GM13977 (cell line): ENCODE measurements around the gene BRCA2.

ENCODE experiments used
- DNase-seq: peaks from one replicate; pipeline ENCODE4 v3.0.0; 2012; ENCODE audit warnings: low spot score
- in situ Hi-C: fragments of 300-500 bp; cut with MboI; formaldehyde crosslinking; loops from one replicate; pipeline ENCODE4 v1.12.0; 2022; ENCODE audit warnings: low sequenced_read_pairs, low pct_unique_long_range_greater_than_20kb, mixed read lengths, inconsistent platforms; ENCODE audit not compliant: unreplicated experiment
- TF ChIP-seq, protein P1 (sequence below): IDR thresholded peaks from 2 replicates; pipeline ENCODE4 v1.5.1; 2012; ENCODE audit warnings: mild to moderate bottlenecking, control low read depth; ENCODE audit not compliant: insufficient read depth; ENCODE audit errors: extremely low read depth, missing control alignments

The BRCA2 gene

DNA sequence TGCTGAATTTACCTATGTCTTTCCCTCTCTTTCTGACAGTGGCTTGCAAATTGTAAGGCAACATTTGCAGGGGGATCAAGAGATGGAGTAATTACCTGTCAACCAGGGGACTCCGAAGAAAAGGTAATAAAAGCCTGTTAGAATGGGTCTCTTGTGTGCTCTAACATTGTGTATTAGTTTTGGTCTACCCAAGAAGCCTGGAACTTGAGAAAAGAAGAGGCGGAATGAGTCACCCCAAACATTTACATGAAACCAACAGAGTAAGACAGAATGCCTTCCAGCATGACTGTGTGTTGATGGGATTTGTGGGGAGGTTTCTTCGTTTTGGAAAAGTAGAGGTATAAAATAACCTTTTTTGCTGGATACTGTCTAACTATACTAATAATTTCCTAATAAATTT is 36.9 kb upstream of the BRCA2 start:
- TF ChIP-seq, protein P1, sequence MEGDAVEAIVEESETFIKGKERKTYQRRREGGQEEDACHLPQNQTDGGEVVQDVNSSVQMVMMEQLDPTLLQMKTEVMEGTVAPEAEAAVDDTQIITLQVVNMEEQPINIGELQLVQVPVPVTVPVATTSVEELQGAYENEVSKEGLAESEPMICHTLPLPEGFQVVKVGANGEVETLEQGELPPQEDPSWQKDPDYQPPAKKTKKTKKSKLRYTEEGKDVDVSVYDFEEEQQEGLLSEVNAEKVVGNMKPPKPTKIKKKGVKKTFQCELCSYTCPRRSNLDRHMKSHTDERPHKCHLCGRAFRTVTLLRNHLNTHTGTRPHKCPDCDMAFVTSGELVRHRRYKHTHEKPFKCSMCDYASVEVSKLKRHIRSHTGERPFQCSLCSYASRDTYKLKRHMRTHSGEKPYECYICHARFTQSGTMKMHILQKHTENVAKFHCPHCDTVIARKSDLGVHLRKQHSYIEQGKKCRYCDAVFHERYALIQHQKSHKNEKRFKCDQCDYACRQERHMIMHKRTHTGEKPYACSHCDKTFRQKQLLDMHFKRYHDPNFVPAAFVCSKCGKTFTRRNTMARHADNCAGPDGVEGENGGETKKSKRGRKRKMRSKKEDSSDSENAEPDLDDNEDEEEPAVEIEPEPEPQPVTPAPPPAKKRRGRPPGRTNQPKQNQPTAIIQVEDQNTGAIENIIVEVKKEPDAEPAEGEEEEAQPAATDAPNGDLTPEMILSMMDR: no peak
- in situ Hi-C loops: no loop called here
- DNase-seq: peak; percentile 20

GRCh38 chr13:32281096-32281495 is 34.2 kb upstream of the BRCA2 start:
- in situ Hi-C loops: no loop called here
- TF ChIP-seq, protein P1: no peak

DNA sequence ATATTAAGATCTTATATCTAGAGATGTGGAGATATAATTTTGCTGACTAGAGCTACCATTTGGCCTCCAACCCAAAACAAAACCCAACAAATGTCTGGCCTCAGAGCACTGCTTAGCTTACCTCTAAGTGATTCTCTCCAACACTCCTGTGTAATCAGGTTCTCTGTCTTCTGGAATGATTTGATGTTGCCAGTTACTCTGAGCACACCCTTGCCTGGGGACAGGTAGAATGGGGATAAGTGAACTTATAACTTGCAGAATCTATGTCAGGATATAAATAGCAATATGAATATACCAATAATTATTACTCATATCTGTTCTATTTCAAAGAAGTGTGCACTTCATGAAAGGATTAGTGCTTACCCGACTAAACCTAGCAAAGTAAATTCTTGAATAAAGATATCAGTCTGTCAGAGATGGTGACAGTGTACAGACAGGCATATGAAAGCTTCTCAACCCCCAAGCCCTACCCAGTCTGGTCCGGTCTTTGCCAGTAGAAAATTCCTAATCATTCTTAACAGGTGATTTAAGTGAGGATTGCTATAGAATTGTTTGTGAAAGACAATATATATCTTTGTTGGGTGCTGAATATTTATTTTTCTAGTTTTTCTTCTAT is 33.1 kb upstream of the BRCA2 start:
- TF ChIP-seq, protein P1: no peak
- no peak for DNase-seq
- in situ Hi-C loops: no loop called here

More at GRCh38 chr13:32281096-32281495, 34.2 kb upstream of the BRCA2 start:
- no peak for DNase-seq

DNA sequence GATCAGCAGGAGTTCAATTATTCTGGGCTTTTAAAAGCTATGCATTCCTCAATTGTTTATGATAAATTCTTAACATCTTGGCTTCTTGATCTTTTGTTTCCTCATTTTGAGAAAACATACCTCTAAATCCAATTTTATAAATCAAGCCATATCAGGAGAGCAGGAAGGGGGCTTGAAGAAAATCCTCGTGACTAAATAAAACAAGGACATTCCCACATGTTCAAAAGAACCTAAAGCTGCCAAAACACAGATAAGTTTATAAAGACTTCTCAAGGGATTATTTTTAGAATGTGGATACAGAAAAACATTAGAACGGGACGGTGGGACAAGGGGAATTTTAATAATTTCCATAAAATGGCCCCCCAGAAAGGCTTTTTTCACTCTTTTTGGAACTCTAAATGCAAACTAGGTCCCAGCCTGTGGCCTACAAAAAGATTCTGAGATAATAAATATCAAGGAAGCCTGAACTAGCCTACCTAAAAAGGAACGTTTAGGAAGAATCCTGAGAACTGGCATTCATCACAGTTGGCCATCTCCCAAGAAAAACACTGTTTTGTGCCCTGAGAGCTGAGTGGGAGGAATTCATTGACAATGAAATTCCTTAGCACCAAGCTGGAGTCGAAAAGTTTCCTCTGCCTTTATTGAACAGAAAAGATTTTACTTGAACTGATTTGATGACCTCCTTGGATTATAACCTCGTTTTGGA is 30.2 kb upstream of the BRCA2 start:
- no peak for DNase-seq
- in situ Hi-C loops: no loop called here
- TF ChIP-seq, protein P1: no peak

DNA sequence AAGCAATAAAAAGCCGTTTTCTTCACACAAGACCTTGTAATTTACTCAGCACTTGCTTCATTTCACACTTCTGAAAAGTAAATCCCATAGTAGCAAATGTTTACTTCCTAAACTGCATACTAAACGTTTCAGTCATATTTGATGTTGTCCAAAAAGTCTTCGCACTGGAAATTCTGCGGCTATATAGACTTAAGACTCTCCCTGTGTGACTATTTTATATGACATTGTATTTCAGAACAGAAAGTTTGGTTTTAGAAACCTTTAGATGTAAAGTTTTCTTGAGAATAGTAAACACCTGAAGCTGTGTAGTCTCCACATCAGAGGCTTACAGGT is 29.7 kb upstream of the BRCA2 start:
- DNase-seq: no peak
- in situ Hi-C loops: no loop called here
- TF ChIP-seq, protein P1: no peak

- in situ Hi-C loops: no loop called here
- no peak for DNase-seq
- TF ChIP-seq, protein P1: no peak
Observed at GRCh38 chr13:32297206-32297605, 18.1 kb upstream of the BRCA2 start.
